Retinal pigment epithelial cell (primary cell): ENCODE data around the gene ARHGAP10.

Experiments
- DNase-seq: peaks from one replicate; pipeline ENCODE4 v3.0.0-alpha.2; 2010; ENCODE audit warnings: low read depth
- H3K4me3 ChIP-seq: 2 replicates; pipeline ENCODE4 v1.5.1; 2011; ENCODE audit warnings: mild to moderate bottlenecking, low read length, control low read depth, moderate library complexity
- TF ChIP-seq, protein P1 (sequence below): conservative IDR thresholded peaks from 2 replicates; pipeline ENCODE4 v1.5.1; 2011; ENCODE audit warnings: low read depth, low read length, control low read depth, inconsistent platforms

Gene ARHGAP10

DNA sequence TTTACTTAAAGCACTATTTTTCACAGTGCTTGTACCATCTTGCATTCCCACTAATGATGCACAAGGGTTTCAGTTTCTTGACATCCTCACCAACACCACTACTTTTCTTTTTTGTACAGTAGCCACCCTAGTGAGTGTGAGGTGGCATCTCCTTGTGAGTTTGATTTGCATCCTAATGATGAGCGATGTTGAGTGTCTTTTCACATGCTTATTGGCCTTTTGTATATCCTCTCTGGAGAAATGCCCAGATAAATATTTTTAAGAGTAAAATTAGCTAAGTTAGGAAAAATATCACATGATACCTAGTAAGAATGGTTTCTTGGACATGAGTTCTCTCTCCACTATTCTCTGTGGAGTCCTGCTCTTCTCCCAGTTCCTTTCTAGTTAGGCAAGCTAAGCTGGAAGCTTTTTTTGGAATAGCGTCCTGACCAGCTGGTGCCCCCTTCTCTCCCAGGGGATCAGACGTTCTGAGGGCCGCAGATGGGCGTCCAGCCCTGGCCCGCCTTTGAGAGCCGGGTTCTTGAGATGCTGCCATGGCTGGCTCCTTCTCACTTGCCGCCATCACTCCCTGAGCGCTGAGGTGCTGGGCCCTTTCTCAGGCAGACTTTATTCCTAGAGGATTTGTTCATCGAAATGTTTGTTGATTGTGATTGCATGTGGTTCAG is 132.1 kb downstream of the ARHGAP10 start:
- H3K4me3 ChIP-seq = no peak overlapping the region
- DNase-seq = no peak
- TF ChIP-seq, protein P1, sequence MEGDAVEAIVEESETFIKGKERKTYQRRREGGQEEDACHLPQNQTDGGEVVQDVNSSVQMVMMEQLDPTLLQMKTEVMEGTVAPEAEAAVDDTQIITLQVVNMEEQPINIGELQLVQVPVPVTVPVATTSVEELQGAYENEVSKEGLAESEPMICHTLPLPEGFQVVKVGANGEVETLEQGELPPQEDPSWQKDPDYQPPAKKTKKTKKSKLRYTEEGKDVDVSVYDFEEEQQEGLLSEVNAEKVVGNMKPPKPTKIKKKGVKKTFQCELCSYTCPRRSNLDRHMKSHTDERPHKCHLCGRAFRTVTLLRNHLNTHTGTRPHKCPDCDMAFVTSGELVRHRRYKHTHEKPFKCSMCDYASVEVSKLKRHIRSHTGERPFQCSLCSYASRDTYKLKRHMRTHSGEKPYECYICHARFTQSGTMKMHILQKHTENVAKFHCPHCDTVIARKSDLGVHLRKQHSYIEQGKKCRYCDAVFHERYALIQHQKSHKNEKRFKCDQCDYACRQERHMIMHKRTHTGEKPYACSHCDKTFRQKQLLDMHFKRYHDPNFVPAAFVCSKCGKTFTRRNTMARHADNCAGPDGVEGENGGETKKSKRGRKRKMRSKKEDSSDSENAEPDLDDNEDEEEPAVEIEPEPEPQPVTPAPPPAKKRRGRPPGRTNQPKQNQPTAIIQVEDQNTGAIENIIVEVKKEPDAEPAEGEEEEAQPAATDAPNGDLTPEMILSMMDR = no peak

- no peak for DNase-seq
- H3K4me3 ChIP-seq = no peak overlapping the region
- TF ChIP-seq, protein P1 = no peak
Observed at GRCh38 chr4:147864607-147865006, 132.7 kb downstream of the ARHGAP10 start.

DNA sequence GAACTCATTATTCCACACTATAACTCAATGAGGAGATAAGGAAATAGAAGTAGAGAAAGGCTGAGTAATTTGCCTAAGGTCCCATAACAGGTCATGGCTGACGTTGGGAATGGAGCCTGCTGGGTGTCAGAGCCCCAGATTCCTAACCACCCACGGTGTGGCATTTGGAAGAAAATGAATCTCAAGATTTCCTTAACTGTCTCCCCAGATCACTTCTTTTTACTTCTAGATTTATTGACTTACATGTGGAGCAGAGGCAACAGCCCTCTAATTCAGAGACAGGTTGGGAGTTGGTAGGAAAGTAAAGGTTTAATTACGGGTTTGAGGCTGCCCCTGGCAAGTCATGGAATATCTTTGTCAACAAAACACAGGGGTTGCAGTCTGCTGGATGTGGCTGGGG is 134.0 kb downstream of the ARHGAP10 start:
- no peak overlapping the region for H3K4me3 ChIP-seq
- TF ChIP-seq, protein P1 = no peak
- no peak for DNase-seq

GRCh38 chr4:147866532-147867271 is 134.8 kb downstream of the ARHGAP10 start:
- DNase-seq = peak; percentile 63
- TF ChIP-seq, protein P1 = peak; percentile 99
- no peak overlapping the region for H3K4me3 ChIP-seq

DNA sequence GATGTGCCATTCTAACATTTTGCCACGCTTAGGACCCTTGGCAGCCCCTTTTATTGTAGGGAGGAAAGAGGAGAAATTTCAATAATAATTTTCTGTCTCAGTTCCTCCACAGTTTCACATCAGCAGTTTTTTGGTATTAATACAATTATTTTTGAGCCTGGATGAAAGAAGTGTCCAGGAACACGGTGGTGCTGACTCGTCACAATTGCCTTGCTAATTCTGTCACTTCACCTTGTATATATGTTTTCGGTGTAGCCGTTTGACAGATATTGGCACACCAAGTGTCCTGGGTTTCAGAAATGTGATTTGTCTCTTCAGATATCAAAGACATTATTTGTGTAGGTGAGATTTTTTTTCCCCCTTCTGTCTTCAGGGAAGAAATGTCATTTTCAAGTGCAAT is 142.2 kb downstream of the ARHGAP10 start:
- no peak overlapping the region for H3K4me3 ChIP-seq
- DNase-seq = no peak
- TF ChIP-seq, protein P1 = no peak

DNA sequence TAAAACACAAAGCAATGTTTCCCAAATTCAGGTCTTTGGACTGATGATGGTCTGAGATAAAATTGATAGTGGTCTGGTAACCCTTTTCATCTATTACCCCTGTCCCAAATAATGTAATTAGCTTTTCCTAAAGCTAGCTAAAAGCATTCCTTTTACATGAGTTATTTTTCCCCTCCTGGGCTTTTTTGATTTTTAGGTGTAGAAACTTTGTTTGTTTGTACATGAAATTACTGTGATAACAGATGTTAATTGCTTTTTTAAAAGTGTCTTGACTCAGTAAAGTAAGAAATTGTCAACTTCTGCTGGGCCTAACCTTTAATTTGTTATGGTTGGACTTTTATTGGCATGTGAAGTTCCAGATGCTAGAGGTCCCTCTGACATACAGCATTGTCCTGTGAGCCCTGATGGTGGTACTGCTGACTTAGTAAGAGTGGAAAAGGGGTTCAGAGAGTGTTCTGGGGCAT is 145.5 kb downstream of the ARHGAP10 start:
- H3K4me3 ChIP-seq = no peak overlapping the region
- DNase-seq = no peak
- TF ChIP-seq, protein P1 = no peak

DNA sequence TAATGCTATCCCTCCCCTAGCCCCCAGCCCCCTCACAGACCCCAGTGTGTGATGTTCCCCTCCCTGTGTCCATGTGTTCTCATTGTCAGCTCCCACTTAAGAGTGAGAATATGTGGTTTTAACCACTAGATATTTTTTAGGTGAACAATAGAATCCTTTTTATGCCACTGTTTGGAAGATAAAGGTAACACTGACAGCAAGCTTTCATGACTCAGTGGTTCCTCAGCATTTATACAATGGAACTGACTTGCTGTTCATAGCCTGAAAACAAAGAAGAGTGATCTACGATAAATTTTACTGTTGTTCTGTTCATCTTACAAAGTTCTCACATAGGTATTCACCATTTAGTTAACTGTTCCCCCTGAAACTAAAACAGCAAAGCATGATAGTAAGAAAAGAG is 147.8 kb downstream of the ARHGAP10 start:
- H3K4me3 ChIP-seq = no peak overlapping the region
- TF ChIP-seq, protein P1 = no peak
- no peak for DNase-seq
